HUES6 (cell line): ENCODE data around the gene BCL11B.

ENCODE experiments used
- H3K27ac ChIP-seq: 2 replicates; pipeline ENCODE4 v1.7.0; 2013; ENCODE audit warnings: low read depth, mild to moderate bottlenecking, low read length, inconsistent platforms
- H3K27me3 ChIP-seq: 2 replicates; pipeline ENCODE4 v1.6.1; 2013; ENCODE audit warnings: low read length; ENCODE audit not compliant: control insufficient read depth, insufficient read depth
- H3K36me3 ChIP-seq: 2 replicates; pipeline ENCODE4 v1.6.1; 2013; ENCODE audit warnings: low read length; ENCODE audit not compliant: control insufficient read depth, insufficient read depth
- H3K4me1 ChIP-seq: 2 replicates; pipeline ENCODE4 v1.6.1; 2013; ENCODE audit warnings: low read length; ENCODE audit not compliant: control insufficient read depth, insufficient read depth
- H3K4me3 ChIP-seq: 2 replicates; pipeline ENCODE4 v1.5.1; 2013; ENCODE audit warnings: low read depth, low read length
- H3K9ac ChIP-seq: one replicate; pipeline ENCODE4 v1.6.1; 2013; ENCODE audit warnings: mild to moderate bottlenecking, low read length
- H3K9me3 ChIP-seq: 2 replicates; pipeline ENCODE4 v1.6.1; 2013; ENCODE audit warnings: low read depth, low read length; ENCODE audit not compliant: control insufficient read depth, insufficient read depth

The BCL11B gene

GRCh38 chr14:99213527-99213971, 58.4 kb downstream of the BCL11B start:
- no peak overlapping the region for H3K4me3 ChIP-seq
- H3K9me3 ChIP-seq, result no peaks in the 10 kb centered on the region
- peaks cover 11% of the 10 kb centered on the region; the same call in 1 of the 2 replicates for H3K4me1 ChIP-seq
- no peak overlapping the region for H3K27ac ChIP-seq
- no peaks in the 10 kb centered on the region for H3K27me3 ChIP-seq
- no peak overlapping the region for H3K9ac ChIP-seq
- H3K36me3 ChIP-seq, result no peaks in the 10 kb centered on the region

DNA sequence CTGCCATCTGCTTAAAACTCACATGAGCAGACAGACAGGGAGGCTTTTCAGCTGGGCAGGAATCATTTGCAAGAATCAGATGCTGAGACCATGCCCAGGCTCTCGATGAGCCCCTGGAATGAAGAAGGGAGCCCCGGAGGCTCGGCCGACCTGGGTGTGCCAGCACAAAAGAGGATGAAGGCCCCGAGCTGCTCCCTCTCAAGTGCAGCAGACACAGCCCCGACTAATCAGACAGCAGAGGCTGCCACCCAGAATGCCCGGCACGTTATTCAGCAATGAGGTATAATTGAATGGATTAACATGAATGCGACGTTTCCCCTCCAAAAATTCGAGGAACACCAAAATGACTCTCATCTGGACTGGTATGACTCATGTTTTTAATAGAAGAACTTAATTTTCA, 58.9 kb downstream of the BCL11B start:
- H3K36me3 ChIP-seq, result no peaks in the 10 kb centered on the region
- no peak overlapping the region for H3K9ac ChIP-seq
- H3K4me3 ChIP-seq, result no peak overlapping the region
- no peak overlapping the region for H3K27ac ChIP-seq
- no peaks in the 10 kb centered on the region for H3K9me3 ChIP-seq
- H3K27me3 ChIP-seq, result no peaks in the 10 kb centered on the region
- H3K4me1 ChIP-seq, result peaks cover 12% of the 10 kb centered on the region; the same call in 1 of the 2 replicates

GRCh38 chr14:99212646-99213045, 59.4 kb downstream of the BCL11B start:
- Histone ChIP-seq H3K27ac (no peak overlapping the region), H3K27me3 (no peaks in the 10 kb centered on the region), H3K9ac (no peak overlapping the region), H3K4me3 (no peak overlapping the region), H3K4me1 (peaks cover 16% of the 10 kb centered on the region; the same call in 1 of the 2 replicates), H3K9me3 (no peaks in the 10 kb centered on the region), H3K36me3 (no peaks in the 10 kb centered on the region)

DNA sequence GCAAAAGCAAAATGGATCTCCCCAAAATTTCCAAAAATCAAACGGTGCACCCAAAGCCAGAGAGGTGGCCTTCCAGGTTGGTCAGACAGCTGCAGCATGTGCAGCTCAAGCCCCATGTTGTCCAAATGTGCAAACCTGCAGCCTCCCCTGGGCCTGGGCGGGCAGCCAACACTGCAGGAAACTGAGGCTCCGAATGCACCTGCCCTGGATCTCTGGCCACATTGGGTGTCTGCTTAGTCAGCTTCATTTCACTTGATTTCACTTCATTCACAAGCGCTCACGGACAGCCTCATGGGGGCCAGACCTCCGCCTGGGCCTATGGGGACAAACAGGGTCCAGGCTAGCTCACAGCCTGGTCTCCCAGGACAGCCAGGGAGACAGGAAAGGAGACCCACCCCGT, 59.8 kb downstream of the BCL11B start:
- Histone ChIP-seq H3K27me3 (no peaks in the 10 kb centered on the region), H3K9ac (no peak overlapping the region), H3K4me3 (no peak overlapping the region), H3K27ac (no peak overlapping the region), H3K36me3 (no peaks in the 10 kb centered on the region), H3K4me1 (peaks cover 21% of the 10 kb centered on the region; the same call in 1 of the 2 replicates), H3K9me3 (no peaks in the 10 kb centered on the region)

DNA sequence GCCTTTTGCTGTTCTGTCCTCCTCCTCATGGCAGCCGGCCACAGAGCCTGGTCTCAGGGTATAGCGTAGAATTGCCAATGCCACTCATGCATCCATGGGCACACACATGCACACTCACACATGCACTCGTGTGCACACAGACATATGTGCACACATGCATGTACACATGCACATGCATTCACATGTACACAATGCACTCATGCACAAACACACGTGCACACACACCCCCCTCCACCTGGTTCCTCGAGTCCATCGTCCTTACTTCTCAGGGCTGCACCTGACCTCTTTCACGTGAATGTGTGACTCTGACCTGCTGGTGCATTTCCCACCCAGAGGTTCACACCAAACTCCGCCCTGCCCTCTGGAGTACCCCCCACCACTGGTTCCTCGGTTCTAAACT, 60.6 kb downstream of the BCL11B start:
- H3K27ac ChIP-seq, result no peak overlapping the region
- H3K9me3 ChIP-seq, result no peaks in the 10 kb centered on the region
- no peak overlapping the region for H3K9ac ChIP-seq
- no peaks in the 10 kb centered on the region for H3K36me3 ChIP-seq
- no peaks in the 10 kb centered on the region for H3K27me3 ChIP-seq
- peaks cover 21% of the 10 kb centered on the region; the same call in 1 of the 2 replicates for H3K4me1 ChIP-seq
- H3K4me3 ChIP-seq, result no peak overlapping the region

DNA sequence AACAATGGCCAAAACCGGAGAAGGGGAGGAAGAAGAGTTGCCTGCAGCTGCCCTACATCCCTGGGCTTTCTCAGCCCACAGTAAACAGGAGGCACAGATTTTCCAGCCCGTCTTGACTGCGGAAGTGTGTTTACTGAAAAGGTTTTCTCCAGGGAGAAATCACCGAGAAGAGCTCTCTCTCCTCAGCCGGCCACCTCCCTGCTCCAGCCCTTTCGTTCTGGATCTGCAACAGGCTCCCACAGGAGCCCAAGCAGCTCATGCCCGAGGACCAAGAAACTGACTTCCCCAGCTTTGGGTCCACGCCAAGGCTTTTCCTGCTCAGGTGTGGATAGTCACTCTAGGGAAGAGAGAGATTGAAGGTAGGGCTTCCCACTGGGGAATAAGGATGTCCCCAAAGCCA, 61.7 kb downstream of the BCL11B start:
- H3K9ac ChIP-seq, result no peak overlapping the region
- H3K4me3 ChIP-seq, result no peak overlapping the region
- peaks cover 21% of the 10 kb centered on the region; the same call in 1 of the 2 replicates for H3K4me1 ChIP-seq
- H3K36me3 ChIP-seq, result no peaks in the 10 kb centered on the region
- no peaks in the 10 kb centered on the region for H3K27me3 ChIP-seq
- no peaks in the 10 kb centered on the region for H3K9me3 ChIP-seq
- H3K27ac ChIP-seq, result no peak overlapping the region

GRCh38 chr14:99209409-99209808, 62.6 kb downstream of the BCL11B start:
- Histone ChIP-seq H3K36me3 (no peaks in the 10 kb centered on the region), H3K9ac (no peak overlapping the region), H3K4me3 (no peak overlapping the region), H3K9me3 (no peaks in the 10 kb centered on the region), H3K27ac (no peak overlapping the region), H3K4me1 (peaks cover 21% of the 10 kb centered on the region; the same call in 1 of the 2 replicates), H3K27me3 (no peaks in the 10 kb centered on the region)

DNA sequence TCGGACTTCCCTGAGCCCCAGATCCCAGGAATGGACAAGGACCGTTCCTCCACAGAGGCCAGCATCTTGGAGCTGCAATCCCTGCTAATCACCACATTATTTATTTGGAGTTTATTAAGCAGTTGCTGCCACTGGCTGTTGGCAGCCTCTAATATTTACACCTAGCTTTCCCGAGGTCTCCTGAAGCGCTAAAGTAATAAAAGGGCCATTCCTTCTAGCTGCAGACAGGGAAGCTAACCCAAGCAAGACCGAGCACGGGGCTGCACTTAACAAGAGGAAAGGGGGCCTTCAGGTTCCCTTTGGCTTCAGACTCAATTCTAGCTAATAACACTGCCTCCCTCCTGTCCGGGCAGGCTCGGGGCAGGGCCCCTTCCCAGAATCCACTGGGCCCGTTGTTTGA, 63.7 kb downstream of the BCL11B start:
- no peak overlapping the region for H3K9ac ChIP-seq
- no peak overlapping the region for H3K27ac ChIP-seq
- H3K27me3 ChIP-seq, result no peaks in the 10 kb centered on the region
- no peak overlapping the region for H3K4me3 ChIP-seq
- H3K36me3 ChIP-seq, result no peaks in the 10 kb centered on the region
- H3K4me1 ChIP-seq, result peaks cover 21% of the 10 kb centered on the region; the same call in 1 of the 2 replicates
- no peaks in the 10 kb centered on the region for H3K9me3 ChIP-seq

DNA sequence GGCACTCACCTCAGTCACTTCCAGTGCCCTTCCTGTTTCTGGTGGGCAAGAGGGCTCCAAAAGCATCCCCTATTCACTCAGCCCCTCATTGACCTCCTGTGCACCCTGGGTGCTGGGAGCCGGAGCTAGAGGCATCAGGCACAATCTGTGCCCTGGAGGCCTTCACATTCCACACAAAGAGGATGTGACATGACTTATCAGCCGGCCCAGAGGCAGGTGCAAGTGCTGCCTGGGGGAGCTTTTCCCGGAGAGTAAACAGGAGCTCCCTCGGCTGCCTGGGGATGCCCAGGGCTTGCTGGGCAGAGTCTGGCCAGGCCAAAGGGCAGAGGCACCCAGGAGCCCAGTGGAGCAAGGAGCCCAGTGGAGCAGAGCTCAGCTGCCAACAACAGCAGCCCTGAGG, 64.5 kb downstream of the BCL11B start:
- Histone ChIP-seq H3K27me3 (no peaks in the 10 kb centered on the region), H3K9me3 (no peaks in the 10 kb centered on the region), H3K9ac (no peak overlapping the region), H3K27ac (no peak overlapping the region), H3K4me1 (peaks cover 24% of the 10 kb centered on the region; the same call in 1 of the 2 replicates), H3K4me3 (no peak overlapping the region), H3K36me3 (no peaks in the 10 kb centered on the region)

DNA sequence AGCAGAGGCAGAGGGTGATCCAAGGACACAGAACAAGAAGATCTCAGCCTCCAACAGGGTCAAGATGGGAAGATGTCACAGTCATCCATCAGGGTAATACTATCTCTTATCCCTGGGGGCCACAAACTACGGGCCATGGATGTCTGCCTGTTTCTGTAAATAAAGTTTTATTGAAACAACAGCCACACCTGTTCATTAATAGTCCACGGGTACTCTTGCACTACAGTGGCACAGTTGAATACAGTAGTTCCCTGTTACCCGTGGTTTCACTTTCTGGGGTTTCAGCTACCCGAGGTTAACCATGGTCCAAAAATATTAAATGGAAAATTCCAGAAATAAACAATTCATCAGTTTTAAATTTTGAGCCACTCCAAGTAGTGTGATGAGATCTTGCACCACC, 65.9 kb downstream of the BCL11B start:
- H3K9me3 ChIP-seq, result no peaks in the 10 kb centered on the region
- H3K4me1 ChIP-seq, result peaks cover 30% of the 10 kb centered on the region; the same call in 1 of the 2 replicates
- no peaks in the 10 kb centered on the region for H3K36me3 ChIP-seq
- H3K27ac ChIP-seq, result no peak overlapping the region
- no peak overlapping the region for H3K4me3 ChIP-seq
- H3K27me3 ChIP-seq, result no peaks in the 10 kb centered on the region
- H3K9ac ChIP-seq, result no peak overlapping the region

DNA sequence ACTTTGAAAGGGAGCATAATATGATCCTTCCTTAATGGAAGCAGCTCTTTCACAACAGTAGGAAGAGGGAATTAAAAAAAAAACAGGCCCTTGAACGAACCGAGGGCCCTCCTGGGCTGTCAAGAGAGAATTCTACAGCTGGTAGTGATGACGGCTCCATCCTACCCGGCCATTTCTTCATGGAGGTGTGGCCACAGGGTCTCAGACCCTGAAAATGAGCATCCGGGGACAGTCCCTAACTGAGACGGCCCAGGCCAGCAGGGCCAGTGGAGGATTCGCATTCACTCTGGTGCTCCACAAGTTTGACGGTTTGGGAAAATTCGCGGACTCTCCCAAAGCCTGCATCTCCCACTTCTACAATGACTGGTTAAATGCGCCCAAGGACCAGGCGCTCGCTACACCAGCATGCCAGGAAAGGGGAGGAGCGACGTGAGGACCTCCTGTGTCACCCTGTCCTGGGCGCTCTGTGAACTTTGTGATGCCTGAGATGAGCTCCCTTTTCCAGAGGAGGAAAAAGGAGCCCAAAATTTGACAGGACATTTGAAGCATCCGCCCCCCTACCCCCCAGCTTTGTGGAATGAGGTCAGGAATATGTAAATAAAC, 66.8 kb downstream of the BCL11B start:
- H3K36me3 ChIP-seq, result no peaks in the 10 kb centered on the region
- H3K27me3 ChIP-seq, result no peaks in the 10 kb centered on the region
- H3K4me1 ChIP-seq, result peaks cover 30% of the 10 kb centered on the region; the same call in 1 of the 2 replicates
- no peak overlapping the region for H3K4me3 ChIP-seq
- no peak overlapping the region for H3K27ac ChIP-seq
- no peak overlapping the region for H3K9ac ChIP-seq
- no peaks in the 10 kb centered on the region for H3K9me3 ChIP-seq
